WTC11 (cell line): Measurements from ENCODE around the gene DRD4. TPM values are rescaled to one million over a fixed set of nuclear protein-coding genes. Genes with fewer than 3 reads are reported as not detected.

Source experiments
- ATAC-seq: fragments of 200-7000 bp; cut with Tn5 transposase; 2 replicates; pipeline ENCODE4 v1.10.0; 2021; ENCODE audit warnings: mild to moderate bottlenecking, moderate library complexity
- CTCF ChIA-PET: fragments of 300-600 bp; sonication (Branson Sonifier 250); formaldehyde crosslinking; loops from one replicate; lab custom pipeline; 2021; ENCODE audit warnings: antibody characterized with exemption; lab: Charles Lee
- POLR2A ChIA-PET: fragments of 350-600 bp; sonication (Branson Sonifier 250); formaldehyde crosslinking; loops from one replicate; lab custom pipeline; 2021; ENCODE audit warnings: antibody characterized with exemption; lab: Charles Lee
- DNase-seq: peaks from one replicate; pipeline ENCODE4 v3.0.0; 2021; ENCODE audit warnings: low spot score
- H3K27ac Mint-ChIP-seq: 2 replicates; pipeline ENCODE4 v1.8.0; 2021; ENCODE audit warnings: mixed read lengths
- H3K27me3 Mint-ChIP-seq: 2 replicates; pipeline ENCODE4 v1.8.0; 2021; ENCODE audit warnings: low read depth, mild to moderate bottlenecking, moderate library complexity, mixed read lengths
- H3K36me3 Mint-ChIP-seq: 2 replicates; pipeline ENCODE4 v1.8.0; 2021; ENCODE audit warnings: mixed read lengths
- H3K4me1 Mint-ChIP-seq: 2 replicates; pipeline ENCODE4 v1.8.0; 2022; ENCODE audit warnings: mixed read lengths
- H3K4me3 Mint-ChIP-seq: 2 replicates; pipeline ENCODE4 v1.8.0; 2021; ENCODE audit warnings: mild to moderate bottlenecking, moderate library complexity, mixed read lengths
- H3K9me3 Mint-ChIP-seq: 2 replicates; pipeline ENCODE4 v1.8.0; 2021; ENCODE audit warnings: mixed read lengths
- CTCF ChIP-seq: fragments of 200-600 bp; IDR thresholded peaks from 2 replicates; pipeline ENCODE4 v1.8.0; 2022; ENCODE audit warnings: antibody characterized with exemption
- ELF4 ChIP-seq: sonication (generic); formaldehyde crosslinking; IDR thresholded peaks from 2 replicates; pipeline ENCODE4 v1.8.1; 2022; ENCODE audit warnings: low read depth, mild to moderate bottlenecking, moderate library complexity, missing genetic modification reagents
- ESRRA ChIP-seq: sonication (generic); formaldehyde crosslinking; IDR thresholded peaks from 2 replicates; pipeline ENCODE4 v1.8.1; 2022; ENCODE audit warnings: mild to moderate bottlenecking, missing genetic modification reagents, borderline replicate concordance
- FOXJ3 ChIP-seq: sonication (generic); formaldehyde crosslinking; IDR thresholded peaks from 2 replicates; pipeline ENCODE4 v1.9.0; 2021; ENCODE audit warnings: missing genetic modification reagents, mild to moderate bottlenecking, borderline replicate concordance
- FOXK1 ChIP-seq: sonication (generic); formaldehyde crosslinking; IDR thresholded peaks from 2 replicates; pipeline ENCODE4 v1.8.0; 2022; ENCODE audit warnings: mild to moderate bottlenecking, moderate library complexity, missing genetic modification reagents
- HMGXB4 ChIP-seq: sonication (generic); formaldehyde crosslinking; IDR thresholded peaks from 2 replicates; pipeline ENCODE4 v1.8.1; 2023; ENCODE audit warnings: mild to moderate bottlenecking, moderate library complexity, missing genetic modification reagents
- IRF2 ChIP-seq: sonication (generic); formaldehyde crosslinking; IDR thresholded peaks from 2 replicates; pipeline ENCODE4 v1.8.0; 2022; ENCODE audit warnings: low read depth, missing genetic modification reagents, borderline replicate concordance
- SOX15 ChIP-seq: fragments of 250-450 bp; sonication (Bioruptor Pico); IDR thresholded peaks from 2 replicates; pipeline ENCODE4 v1.9.0; 2021; ENCODE audit warnings: mild to moderate bottlenecking
- TCF7 ChIP-seq: sonication (generic); formaldehyde crosslinking; IDR thresholded peaks from 2 replicates; pipeline ENCODE4 v1.8.0; 2022; ENCODE audit warnings: mild to moderate bottlenecking, low read depth, missing genetic modification reagents, moderate library complexity
- TP53 ChIP-seq: sonication (generic); formaldehyde crosslinking; IDR thresholded peaks from 2 replicates; pipeline ENCODE4 v1.8.1; 2023; ENCODE audit warnings: mild to moderate bottlenecking, missing genetic modification reagents
- USF2 ChIP-seq: sonication (generic); formaldehyde crosslinking; IDR thresholded peaks from 2 replicates; pipeline ENCODE4 v1.8.1; 2023; ENCODE audit warnings: mild to moderate bottlenecking, missing genetic modification reagents, moderate library complexity
- ZBTB43 ChIP-seq: sonication (generic); formaldehyde crosslinking; IDR thresholded peaks from 2 replicates; pipeline ENCODE4 v1.8.1; 2023; ENCODE audit warnings: mild to moderate bottlenecking, missing genetic modification reagents
- ZNF425 ChIP-seq: fragments of 250-450 bp; sonication (Bioruptor Pico); conservative IDR thresholded peaks from 2 replicates; pipeline ENCODE4 v1.9.0; 2021; ENCODE audit warnings: mild to moderate bottlenecking
- ZNF512 ChIP-seq: sonication (generic); formaldehyde crosslinking; IDR thresholded peaks from 2 replicates; pipeline ENCODE4 v1.8.1; 2022; ENCODE audit warnings: missing genetic modification reagents, borderline replicate concordance
- ZNF532 ChIP-seq: fragments of 250-450 bp; sonication (Bioruptor Pico); IDR thresholded peaks from 2 replicates; pipeline ENCODE4 v1.9.0; 2021; ENCODE audit warnings: mild to moderate bottlenecking, borderline replicate concordance
- total RNA-seq: library from RNA; stranded (reverse); gene quantifications from 3 replicates; pipeline ENCODE4 v1.2.3, GENCODE V29; 2021

The DRD4 gene
- total RNA-seq, 1 experiment from 2014 or later: 3.7 TPM

- H3K9me3 Mint-ChIP-seq: 0 out of 2 replicates have a peak, but pooled peaks cover 3% of the 10 kb centered on the region
- H3K36me3 Mint-ChIP-seq: peaks cover 31% of the 10 kb centered on the region
- H3K4me3 Mint-ChIP-seq: no peak overlapping the region
- peak; percentile 93 for ATAC-seq
- TF ChIP-seq TCF7 (CRISPR knock-in tag) (no peak), ZNF532 (CRISPR knock-in tag) (no peak), CTCF (peak; percentile 67)
- no peaks in the 10 kb centered on the region for H3K4me1 Mint-ChIP-seq
- peak; percentile 79 for DNase-seq
- ChIA-PET CTCF (interaction anchor here (0.6 to 1.0 kb wide), 3 partner anchors 34 to 70 kb away, joined by 3 to 4 read pairs (median 3); no protein-coding TSS in a partner anchor), POLR2A (no interaction called here)
- peak overlapping the region; percentile 85 for H3K27ac Mint-ChIP-seq
- H3K27me3 Mint-ChIP-seq: no peaks in the 10 kb centered on the region
Measured at GRCh38 chr11:662689-663274, 25.7 kb downstream of the DRD4 start.

- no peak for DNase-seq
- Mint-ChIP-seq H3K36me3 (peaks cover 30% of the 10 kb centered on the region), H3K9me3 (0 out of 2 replicates have a peak, but pooled peaks cover 3% of the 10 kb centered on the region), H3K4me1 (no peaks in the 10 kb centered on the region), H3K27me3 (no peaks in the 10 kb centered on the region), H3K4me3 (no peak overlapping the region), H3K27ac (no peak overlapping the region; the same call in 1 of the 2 replicates)
- no peak for ATAC-seq
- ChIA-PET POLR2A (no interaction called here), CTCF (interaction anchor here (0.9 to 1.2 kb wide), 2 partner anchors 32 to 63 kb away, joined by 3 read pairs; no protein-coding TSS in a partner anchor)
- no peak for TF ChIP-seq FOXJ3 (CRISPR knock-in tag)
- TF ChIP-seq ZNF512 (CRISPR knock-in tag): no peak
- TF ChIP-seq CTCF: no peak
- TF ChIP-seq FOXK1 (CRISPR knock-in tag): no peak
- TF ChIP-seq ZBTB43 (CRISPR knock-in tag): no peak
- no peak for TF ChIP-seq USF2 (CRISPR knock-in tag)
- no peak for TF ChIP-seq ESRRA (CRISPR knock-in tag)
- no peak for TF ChIP-seq ELF4
- TF ChIP-seq IRF2 (CRISPR knock-in tag): no peak
- no peak for TF ChIP-seq ZNF425 (CRISPR knock-in tag)
- TF ChIP-seq TP53: no peak
- no peak for TF ChIP-seq SOX15
- no peak for TF ChIP-seq HMGXB4 (CRISPR knock-in tag)
Measured at GRCh38 chr11:665062-665703, 28.1 kb downstream of the DRD4 start.
